GM18873 (cell line): ENCODE results near the gene FMN2.
"Not testable (repeated sequence)": the region's sequence is repeated elsewhere in the genome, so short reads cannot be mapped to it uniquely, and the experiment has no call there.

Source experiments
- ATAC-seq: cut with Tn5 transposase; IDR thresholded peaks from one replicate; pipeline ENCODE4 v1.9.1; 2021; ENCODE audit warnings: mild to moderate bottlenecking, moderate library complexity, moderate number of reproducible peaks; ENCODE audit not compliant: unreplicated experiment, low FRiP score

FMN2 gene

DNA sequence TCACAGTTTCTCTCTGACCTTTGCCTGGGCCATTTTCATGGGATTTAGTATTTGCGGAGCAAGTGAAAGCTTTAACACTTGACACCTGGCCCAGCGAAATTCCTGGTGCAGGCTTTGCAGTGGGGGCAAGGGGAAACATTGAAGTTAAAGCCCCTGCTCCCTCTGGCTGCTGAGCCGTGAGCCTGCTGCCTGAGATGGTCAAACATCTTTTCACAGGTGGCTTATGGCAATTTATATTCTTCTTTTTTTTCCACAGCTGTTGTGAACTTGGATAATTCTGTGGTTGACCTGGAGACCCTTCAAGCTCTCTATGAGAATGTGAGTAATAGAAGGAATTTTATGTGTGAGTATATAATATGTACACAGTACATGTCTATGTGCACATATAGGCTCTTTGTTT, 202.9 kb downstream of the FMN2 start:
- ATAC-seq, result no peak

DNA sequence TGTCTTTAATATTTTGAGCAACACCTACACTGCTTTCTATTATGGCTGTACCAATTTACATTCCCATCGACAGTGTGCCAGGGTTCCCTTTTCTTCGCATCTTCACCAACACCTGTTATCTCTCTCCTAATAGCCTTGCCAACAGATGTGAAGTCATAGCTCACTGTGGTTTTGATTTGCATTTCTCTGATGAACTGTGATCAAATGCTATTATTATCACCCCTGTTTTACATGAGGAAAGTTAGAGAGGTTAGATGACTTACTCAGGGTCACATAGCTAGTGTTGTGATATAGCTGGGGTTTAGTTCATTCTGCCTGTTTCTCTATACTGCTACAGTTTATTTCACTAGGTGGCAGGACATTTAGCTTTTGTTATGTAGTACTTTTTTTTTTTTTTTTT, 204.1 kb downstream of the FMN2 start:
- no peak for ATAC-seq

GRCh38 chr1:240304466-240304865, 212.8 kb downstream of the FMN2 start:
- no peak for ATAC-seq

DNA sequence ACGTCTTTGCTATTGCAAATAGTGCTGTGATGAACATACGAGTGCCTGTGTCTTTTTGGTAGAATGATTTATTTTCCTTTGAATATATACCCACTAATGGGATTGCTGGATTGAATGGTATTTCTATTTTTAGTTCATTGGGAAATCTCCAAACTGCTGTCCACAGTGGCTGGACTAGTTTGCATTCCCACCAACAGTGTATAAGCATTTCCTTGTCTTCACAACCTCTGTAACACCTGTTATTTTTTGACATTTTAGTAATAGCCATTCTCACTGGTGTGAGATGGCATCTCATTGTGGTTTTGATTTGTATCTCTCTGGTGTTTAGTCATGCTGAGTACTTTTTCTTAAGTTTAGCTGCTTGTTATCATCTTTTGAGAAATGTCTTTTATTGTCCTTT, 215.0 kb downstream of the FMN2 start:
- ATAC-seq, result no peak

- no peak for ATAC-seq
Observed at GRCh38 chr1:240308096-240308495, 216.4 kb downstream of the FMN2 start.

GRCh38 chr1:240309769-240310168, 218.1 kb downstream of the FMN2 start:
- no peak for ATAC-seq

DNA sequence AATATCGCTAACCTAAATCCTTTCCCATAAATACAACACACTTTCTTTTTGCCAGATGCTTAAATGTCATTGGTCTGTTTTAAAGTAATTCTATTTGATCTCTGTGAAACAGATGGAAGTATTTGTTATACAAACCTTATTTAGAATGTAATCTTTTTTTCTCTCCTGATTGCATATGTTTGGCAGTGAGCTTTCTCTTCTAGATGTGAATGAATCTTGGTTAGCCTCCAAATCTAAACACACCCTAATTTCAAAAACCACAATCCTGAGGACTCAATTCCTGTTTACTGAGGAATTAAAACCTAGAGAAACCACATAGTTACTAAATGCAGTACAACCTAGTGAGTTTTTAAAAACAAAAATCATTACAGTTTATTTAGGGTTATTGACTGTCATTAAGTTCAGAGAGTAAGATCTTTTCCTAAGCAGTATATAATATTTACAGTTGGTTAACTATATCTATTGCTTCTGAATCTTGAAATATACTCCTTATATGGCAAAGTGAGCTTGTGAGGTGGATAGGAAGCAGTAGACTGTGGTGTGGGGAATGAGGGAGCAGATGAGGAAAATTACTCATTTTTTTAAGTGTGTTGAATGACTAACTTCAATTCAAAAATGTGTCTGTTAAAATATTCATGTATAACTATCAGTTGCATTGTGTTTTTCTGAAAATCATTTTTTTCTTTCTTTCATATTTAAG, 218.7 kb downstream of the FMN2 start:
- no peak for ATAC-seq

DNA sequence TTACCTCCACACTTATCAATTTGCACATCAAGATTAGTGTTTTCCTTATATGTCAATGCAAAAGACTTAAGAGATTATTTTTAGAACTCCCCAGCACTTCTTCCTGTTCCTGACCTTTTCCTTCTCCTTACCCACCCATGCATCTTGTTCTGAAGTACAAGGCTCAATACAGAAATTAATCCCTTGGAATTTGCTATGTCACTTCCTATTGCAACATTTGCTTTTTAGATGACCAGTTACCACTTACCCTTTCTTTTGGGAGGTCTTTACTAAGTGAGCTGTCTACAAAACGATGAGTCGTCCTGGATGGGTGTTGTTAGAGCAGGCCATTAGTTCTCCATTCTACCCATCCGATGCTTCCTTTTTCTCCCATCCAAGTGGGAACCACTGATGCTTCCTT, 221.2 kb downstream of the FMN2 start:
- no peak for ATAC-seq

DNA sequence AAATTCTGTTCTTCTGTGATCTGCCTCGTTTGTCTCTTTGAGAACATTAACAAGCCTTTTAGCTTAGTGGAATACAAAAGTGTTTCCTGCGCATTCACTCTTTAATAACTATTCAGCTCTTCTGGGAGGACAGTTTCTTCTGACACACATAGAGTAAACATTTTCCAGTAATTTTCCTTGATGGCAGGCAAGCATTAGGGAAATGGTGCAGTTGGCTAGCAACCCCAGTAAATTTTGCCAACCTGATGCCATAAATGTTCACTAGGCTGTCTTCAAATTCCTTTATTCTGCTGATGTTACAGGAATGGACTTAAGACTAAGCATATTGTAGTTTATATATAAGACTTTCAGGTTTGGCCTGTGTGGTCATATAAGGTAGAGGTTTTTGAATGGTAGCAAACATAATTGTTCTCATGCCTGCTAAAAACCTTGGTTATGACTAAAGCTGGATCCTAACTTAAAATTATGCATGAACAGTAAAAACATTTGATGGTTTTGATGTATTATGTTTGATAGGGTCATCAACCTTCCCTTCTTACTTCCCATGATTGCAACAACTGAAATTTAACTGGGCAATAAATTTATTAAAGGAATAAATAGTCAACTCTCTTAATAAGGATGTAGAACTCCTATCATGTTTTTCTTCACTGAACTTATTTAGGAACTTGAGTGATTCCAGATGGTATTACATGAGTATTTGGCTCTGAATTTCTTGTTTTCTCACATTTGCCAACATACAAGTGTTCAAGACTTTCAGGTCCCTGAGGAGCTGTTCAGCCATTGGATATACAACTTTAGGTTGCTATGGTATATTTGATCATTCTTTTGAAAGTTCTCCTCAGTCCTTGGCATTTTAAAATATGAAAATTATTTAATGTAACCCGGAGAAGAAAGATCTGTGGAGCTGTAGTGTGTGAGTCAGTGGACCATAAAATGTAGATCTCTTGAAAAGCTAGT, 223.4 kb downstream of the FMN2 start:
- no peak for ATAC-seq

DNA sequence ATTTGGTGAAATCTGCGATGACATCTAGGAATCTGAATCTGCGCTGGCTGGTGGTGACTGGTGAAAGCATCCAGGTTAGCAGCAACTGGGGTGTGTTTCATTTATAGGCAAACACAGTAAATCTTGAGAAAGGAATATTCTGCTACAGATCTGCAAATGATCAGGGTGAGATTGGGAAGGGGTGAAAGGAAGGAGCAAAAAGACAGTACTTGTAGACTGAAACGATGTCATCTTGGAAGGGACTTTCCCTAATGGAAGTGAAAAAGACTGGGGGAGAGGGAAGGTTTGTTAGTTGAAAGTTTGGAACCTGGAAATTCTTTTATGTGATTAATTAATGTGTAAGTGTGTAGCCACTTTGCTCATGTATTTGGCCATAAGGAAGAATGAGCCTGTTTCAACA, 228.3 kb downstream of the FMN2 start:
- ATAC-seq, result no peak

DNA sequence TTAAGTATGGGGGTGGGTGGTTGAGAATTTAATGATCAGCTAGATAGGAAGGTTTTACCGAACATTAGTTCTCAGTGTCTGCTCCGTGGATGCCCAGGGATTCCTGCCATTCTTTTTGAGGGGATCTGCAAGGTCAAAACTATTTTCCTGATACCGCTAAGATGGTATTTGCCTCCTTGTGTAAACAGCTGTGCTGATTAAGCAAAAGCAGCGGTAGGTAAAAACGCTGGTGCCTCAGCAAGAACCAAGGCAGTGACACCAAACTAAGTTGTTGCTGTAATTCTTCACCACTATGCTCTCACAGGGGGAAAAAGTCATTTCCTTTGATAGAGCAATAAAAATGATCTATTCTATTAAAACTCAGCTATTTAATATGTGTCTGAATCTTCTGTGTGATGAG, 229.0 kb downstream of the FMN2 start:
- ATAC-seq, result no peak

DNA sequence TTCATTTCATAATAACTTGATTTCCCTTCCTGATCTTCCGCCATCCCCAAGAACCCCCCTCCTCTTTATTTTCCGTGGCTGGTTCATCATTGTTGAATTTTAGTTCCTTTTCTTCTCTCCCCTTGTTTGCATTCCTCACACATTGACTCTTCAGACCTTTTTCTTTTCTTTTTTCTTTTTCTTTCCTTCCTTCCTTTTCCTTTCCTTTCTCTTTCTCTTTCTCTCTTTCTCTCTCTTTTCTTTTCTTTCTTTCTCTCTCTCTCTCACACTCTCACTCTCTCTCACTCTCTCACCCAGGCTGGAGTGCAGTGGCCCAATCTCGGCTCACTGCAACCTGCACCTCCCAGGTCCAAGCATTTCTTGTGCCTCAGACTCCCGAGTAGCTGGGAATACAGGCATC, 231.3 kb downstream of the FMN2 start:
- ATAC-seq, result no peak

DNA sequence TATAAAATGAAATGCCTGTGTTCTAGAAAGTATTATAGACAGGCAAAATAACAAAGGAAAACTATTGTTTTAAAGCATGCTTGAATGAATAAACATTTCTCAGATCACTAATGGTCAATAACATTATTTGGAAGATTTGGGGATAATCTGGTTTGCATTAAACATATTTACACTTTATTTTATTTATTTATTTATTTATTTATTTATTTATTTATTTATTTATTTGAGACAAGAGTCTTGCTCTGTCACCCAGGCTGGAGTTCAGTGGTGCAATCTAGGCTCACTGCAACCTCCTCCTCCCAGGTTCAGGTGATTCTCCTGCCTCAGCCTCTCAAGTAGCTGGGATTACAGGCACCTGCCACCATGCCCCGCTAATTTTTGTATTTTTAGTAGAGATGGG, 236.7 kb downstream of the FMN2 start:
- not testable (repeated sequence) for ATAC-seq

DNA sequence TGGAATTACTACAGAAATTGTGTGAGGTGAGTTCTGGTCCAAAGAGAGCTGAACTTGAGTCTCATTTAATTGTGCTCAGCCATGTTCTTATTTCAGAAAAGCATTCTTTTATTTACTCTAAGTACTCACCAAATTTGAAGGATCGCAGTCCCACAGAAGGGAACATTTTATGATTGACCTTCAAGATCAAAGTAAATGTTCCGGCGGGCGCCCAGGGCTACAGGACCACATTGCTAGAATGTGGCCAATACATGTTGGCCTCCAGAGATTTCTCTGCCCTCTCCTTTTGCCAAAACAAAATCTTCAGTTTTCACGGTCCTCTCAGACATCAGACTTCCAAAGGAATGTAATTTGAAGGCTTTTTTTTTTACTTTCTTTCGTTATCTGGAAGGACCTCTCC, 237.8 kb downstream of the FMN2 start:
- ATAC-seq, result no peak

DNA sequence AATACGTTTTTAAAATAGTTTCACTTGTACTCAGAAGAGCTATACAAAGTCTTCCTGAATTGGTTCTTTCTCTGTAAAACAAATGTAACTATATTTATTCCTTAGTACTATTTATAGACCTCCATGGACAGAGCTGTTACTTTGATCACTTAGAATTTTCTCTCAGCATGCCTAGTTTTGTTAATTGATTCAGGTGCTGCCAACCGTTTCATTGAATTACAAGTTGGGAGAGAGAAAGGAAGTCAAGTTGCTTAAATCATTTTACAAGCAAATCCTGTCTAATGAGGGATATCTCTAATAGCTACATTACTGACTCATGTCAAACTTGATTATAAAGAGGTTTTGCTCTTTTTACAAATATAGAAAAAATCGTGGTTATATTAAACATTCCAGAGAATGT, 241.0 kb downstream of the FMN2 start:
- ATAC-seq, result no peak

DNA sequence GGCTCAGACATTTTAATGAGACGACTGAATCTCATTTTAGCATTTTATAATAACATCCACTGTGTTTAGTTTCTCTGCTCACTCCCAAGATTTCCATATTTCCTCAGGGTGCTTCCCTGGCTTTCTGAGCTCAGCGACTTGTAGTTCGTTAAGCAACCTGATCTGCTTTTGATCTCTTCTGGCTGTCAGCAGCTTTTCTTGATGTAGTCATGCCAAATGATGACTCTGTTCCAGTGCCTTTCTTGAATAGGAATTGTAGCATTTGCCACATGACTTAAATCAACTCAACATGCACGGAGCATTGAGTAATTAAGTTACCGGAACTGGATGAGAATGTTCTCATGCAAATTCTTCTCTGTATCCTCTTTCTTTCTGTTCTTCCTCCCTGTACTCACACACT, 246.1 kb downstream of the FMN2 start:
- ATAC-seq, result no peak

GRCh38 chr1:240338837-240339236, 247.2 kb downstream of the FMN2 start:
- no peak for ATAC-seq

- ATAC-seq, result no peak
Observed at GRCh38 chr1:240341365-240342250, 249.9 kb downstream of the FMN2 start.

DNA sequence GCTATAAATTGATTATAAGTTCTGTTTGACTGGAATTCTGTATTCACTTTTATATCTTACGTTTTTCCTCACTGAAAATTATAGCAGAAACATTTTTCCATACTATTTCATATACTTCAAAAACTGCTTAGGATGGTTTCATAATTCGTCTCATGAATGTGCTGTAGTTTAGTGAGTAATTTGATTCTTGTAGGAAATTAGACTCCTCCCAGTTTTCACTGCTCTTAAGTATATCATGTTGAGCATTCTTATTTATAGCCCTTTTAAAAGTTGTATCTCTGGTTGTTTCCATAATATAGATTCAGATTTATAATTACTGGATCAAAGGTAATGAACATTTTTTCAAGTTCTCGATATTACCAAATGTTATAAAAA, 250.6 kb downstream of the FMN2 start:
- ATAC-seq, result no peak

GRCh38 chr1:240343045-240343444, 251.4 kb downstream of the FMN2 start:
- ATAC-seq, result no peak

GRCh38 chr1:240343966-240344365, 252.3 kb downstream of the FMN2 start:
- no peak for ATAC-seq
